OCI-LY3 (cell line): Measurements from ENCODE around the gene MXD4.

Experiments used
- H2AFZ ChIP-seq: fragments of 200-600, 300-600 bp; shearing (Covaris generic); 2 replicates; pipeline ENCODE4 v1.6.0; 2014; ENCODE audit warnings: antibody characterized with exemption, low read depth, low read length
- H3K27ac ChIP-seq: fragments of 200-600, 300-600 bp; sonication (generic); 2 replicates; pipeline ENCODE4 v1.5.1; 2014; ENCODE audit warnings: mild to moderate bottlenecking, low read length, moderate library complexity, mixed read lengths
- H3K27me3 ChIP-seq: fragments of 200-600, 300-600 bp; sonication (generic); 2 replicates; pipeline ENCODE4 v1.6.1; 2014; ENCODE audit warnings: low read depth, low read length, mixed read lengths
- H3K36me3 ChIP-seq: fragments of 200-600, 300-600 bp; sonication (generic); replicated peaks from 2 replicates; pipeline ENCODE3; 2014; ENCODE audit warnings: low read depth, low read length, mixed read lengths
- H3K4me1 ChIP-seq: fragments of 300-600, 200-600 bp; sonication (generic); 2 replicates; pipeline ENCODE4 v1.6.1; 2014; ENCODE audit warnings: low read length, mixed read lengths
- H3K4me2 ChIP-seq: fragments of 200-600, 300-600 bp; sonication (generic); 2 replicates; pipeline ENCODE4 v1.6.1; 2014; ENCODE audit warnings: low read length, mixed read lengths
- H3K4me3 ChIP-seq: fragments of 300-600, 200-600 bp; sonication (generic); 2 replicates; pipeline ENCODE4 v1.5.1; 2014; ENCODE audit warnings: antibody characterized with exemption, mild to moderate bottlenecking, low read length, moderate library complexity
- H3K79me2 ChIP-seq: fragments of 300-600, 200-600 bp; shearing (Covaris generic); 2 replicates; pipeline ENCODE4 v1.6.1; 2014; ENCODE audit warnings: mild to moderate bottlenecking, low read length, mixed read lengths
- H3K9ac ChIP-seq: fragments of 300-600, 200-600 bp; shearing (Covaris generic); 2 replicates; pipeline ENCODE4 v1.6.0; 2014; ENCODE audit warnings: mild to moderate bottlenecking, low read length, moderate library complexity
- H3K9me3 ChIP-seq: fragments of 200-600, 300-600 bp; shearing (Covaris generic); 2 replicates; pipeline ENCODE4 v1.6.1; 2014; ENCODE audit warnings: low read length, mixed read lengths; ENCODE audit not compliant: insufficient read depth
- H4K20me1 ChIP-seq: fragments of 200-600, 300-600 bp; sonication (generic); 2 replicates; pipeline ENCODE4 v1.6.1; 2016; ENCODE audit warnings: low read length, mixed read lengths; ENCODE audit not compliant: insufficient read depth
- CTCF ChIP-seq: fragments of 200-600, 300-600 bp; sonication (generic); IDR thresholded peaks from 2 replicates; pipeline ENCODE4 v1.5.1; 2014; ENCODE audit warnings: antibody characterized with exemption, low read length, low read depth
- EZH2phosphoT487 ChIP-seq: fragments of 200-600 bp; shearing (Covaris generic); IDR thresholded peaks from 2 replicates; pipeline ENCODE4 v1.6.1; 2018; ENCODE audit warnings: antibody characterized with exemption, mixed run types, low read depth

Gene MXD4

GRCh38 chr4:2258091-2259035 lies 3.5 kb downstream of the MXD4 start:
- Histone ChIP-seq H3K9me3 (no peaks in the 10 kb centered on the region), H3K4me3 (no peak overlapping the region), H3K79me2 (no peaks in the 10 kb centered on the region), H3K4me2 (no peak overlapping the region), H3K27me3 (no peaks in the 10 kb centered on the region), H3K36me3 (no peaks in the 10 kb centered on the region), H4K20me1 (no peaks in the 10 kb centered on the region), H3K9ac (no peak overlapping the region), H3K4me1 (peaks cover 9% of the 10 kb centered on the region; the same call in 1 of the 2 replicates), H2AFZ (no peak overlapping the region), H3K27ac (no peak overlapping the region)
- TF ChIP-seq EZH2phosphoT487 (no peak), CTCF (no peak)

- Histone ChIP-seq H4K20me1 (no peaks in the 10 kb centered on the region), H3K4me1 (peaks cover 9% of the 10 kb centered on the region; the same call in 1 of the 2 replicates), H3K4me3 (no peak overlapping the region), H3K27me3 (no peaks in the 10 kb centered on the region), H3K4me2 (no peak overlapping the region), H3K9ac (no peak overlapping the region), H2AFZ (no peak overlapping the region), H3K27ac (no peak overlapping the region), H3K36me3 (no peaks in the 10 kb centered on the region), H3K9me3 (no peaks in the 10 kb centered on the region), H3K79me2 (no peaks in the 10 kb centered on the region)
- TF ChIP-seq EZH2phosphoT487 = no peak
- no peak for TF ChIP-seq CTCF
These were observed 4.4 kb downstream of the MXD4 start for GRCh38 chr4:2257361-2258081.

- Histone ChIP-seq H3K4me2 (no peak overlapping the region), H3K9ac (no peak overlapping the region), H3K27me3 (no peaks in the 10 kb centered on the region), H3K36me3 (no peaks in the 10 kb centered on the region), H4K20me1 (no peaks in the 10 kb centered on the region), H3K9me3 (no peaks in the 10 kb centered on the region), H3K4me3 (no peak overlapping the region), H3K4me1 (peaks cover 9% of the 10 kb centered on the region; the same call in 1 of the 2 replicates), H2AFZ (no peak overlapping the region), H3K79me2 (no peaks in the 10 kb centered on the region), H3K27ac (no peak overlapping the region)
- TF ChIP-seq CTCF (no peak), EZH2phosphoT487 (no peak)
These were observed 5.1 kb downstream of the MXD4 start for GRCh38 chr4:2256781-2257191.

GRCh38 chr4:2256156-2256731 lies 5.7 kb downstream of the MXD4 start:
- no peaks in the 10 kb centered on the region for H3K79me2 ChIP-seq
- no peak overlapping the region for H2AFZ ChIP-seq
- no peaks in the 10 kb centered on the region for H3K9me3 ChIP-seq
- no peak overlapping the region for H3K4me3 ChIP-seq
- H3K36me3 ChIP-seq = no peaks in the 10 kb centered on the region
- TF ChIP-seq CTCF = no peak
- no peak for TF ChIP-seq EZH2phosphoT487
- H3K4me2 ChIP-seq = no peak overlapping the region
- no peaks in the 10 kb centered on the region for H4K20me1 ChIP-seq
- no peak overlapping the region for H3K27ac ChIP-seq
- no peaks in the 10 kb centered on the region for H3K27me3 ChIP-seq
- no peak overlapping the region for H3K9ac ChIP-seq
- peaks cover 9% of the 10 kb centered on the region; the same call in 1 of the 2 replicates for H3K4me1 ChIP-seq
